CD14-positive monocyte (primary cell): ENCODE measurements around the gene COMT. TPM values are rescaled to one million over a fixed set of nuclear protein-coding genes. Genes with fewer than 3 reads are reported as not detected.
A peak's percentile ranks its signal among the peaks of the same experiment; 100 is the strongest.

ENCODE experiments used
- DNase-seq, 3 donors: peaks; one replicate each; pipeline ENCODE4 v3.0.0-alpha.2; 2011 to 2022
- H2AFZ ChIP-seq: 2 replicates; pipeline ENCODE4 v1.6.0; 2012; ENCODE audit warnings: mild to moderate bottlenecking, low read depth, low read length, inconsistent platforms; ENCODE audit not compliant: insufficient read depth, poor library complexity, severe bottlenecking
- H3K27ac ChIP-seq, 2 donors: 1 replicate in 1 of 2; 2 replicates in 1 of 2; pipeline ENCODE4 v1.5.1; 2012 to 2013; ENCODE audit warnings: low read length in 2 of 2, control low read depth in 1 of 2, inconsistent platforms in 1 of 2, low read depth in 1 of 2, mild to moderate bottlenecking in 1 of 2
- H3K27me3 ChIP-seq, 2 donors: one replicate each; pipeline versions ENCODE4 v1.6.0 to v1.6.1; 2011 to 2013; ENCODE audit warnings: low read length in 2 of 2; ENCODE audit not compliant: control insufficient read depth in 2 of 2, insufficient read depth in 2 of 2
- H3K36me3 ChIP-seq, 2 donors: replicated peaks in 1 of 2; 1 replicate in 1 of 2; 2 replicates in 1 of 2; pipeline versions ENCODE4 v1.5.1 to v1.6.1; 2012 to 2013; ENCODE audit warnings: low read length in 2 of 2, control low read depth in 1 of 2, inconsistent platforms in 1 of 2, mild to moderate bottlenecking in 1 of 2; ENCODE audit not compliant: insufficient read depth in 2 of 2, control insufficient read depth in 1 of 2
- H3K4me1 ChIP-seq, 2 donors: 1 replicate in 1 of 2; 2 replicates in 1 of 2; pipeline versions ENCODE4 v1.5.1 to v1.6.1; 2012 to 2013; ENCODE audit warnings: low read length in 2 of 2, control low read depth in 1 of 2, inconsistent platforms in 1 of 2, mild to moderate bottlenecking in 1 of 2, moderate library complexity in 1 of 2; ENCODE audit not compliant: insufficient read depth in 2 of 2, control insufficient read depth in 1 of 2
- H3K4me2 ChIP-seq: replicated peaks from 2 replicates; pipeline ENCODE3; 2012; ENCODE audit warnings: low read length, moderate library complexity, mild to moderate bottlenecking; ENCODE audit not compliant: poor library complexity, severe bottlenecking; ENCODE audit errors: extremely low read depth
- H3K4me3 ChIP-seq, 3 experiments: fragments of 200-600 bp in 1 of 3; sonication (generic) in 1 of 3; replicated peaks in 1 of 3; 1 replicate in 2 of 3; 2 replicates in 1 of 3; pipeline ENCODE4 v1.5.1; 2011 to 2013; ENCODE audit warnings: low read length in 3 of 3, mild to moderate bottlenecking in 3 of 3, control low read depth in 2 of 3, low read depth in 2 of 3, inconsistent platforms in 1 of 3, moderate library complexity in 1 of 3
- H3K79me2 ChIP-seq: 2 replicates; pipeline ENCODE4 v1.6.0; 2012; ENCODE audit warnings: mild to moderate bottlenecking, control low read depth, inconsistent platforms, low read length, moderate library complexity; ENCODE audit not compliant: insufficient read depth
- H3K9ac ChIP-seq: 2 replicates; pipeline ENCODE4 v1.6.0; 2017; ENCODE audit warnings: low read length, mild to moderate bottlenecking; ENCODE audit not compliant: insufficient read depth, poor library complexity, severe bottlenecking
- H3K9me3 ChIP-seq, 2 donors: replicated peaks in 1 of 2; 1 replicate in 1 of 2; 2 replicates in 1 of 2; pipeline versions ENCODE4 v1.5.1 to v1.6.1; 2012 to 2013; ENCODE audit warnings: low read length in 2 of 2, control low read depth in 1 of 2; ENCODE audit not compliant: control insufficient read depth in 1 of 2, insufficient read depth in 1 of 2
- H4K20me1 ChIP-seq: 2 replicates; pipeline ENCODE4 v1.6.0; 2012; ENCODE audit warnings: mild to moderate bottlenecking, low read length, control low read depth, moderate library complexity; ENCODE audit not compliant: insufficient read depth
- H3K27ac Mint-ChIP-seq, 7 donors: one replicate each; pipeline ENCODE4 v1.8.0; 2020; ENCODE audit warnings: mild to moderate bottlenecking in 7 of 7, mixed read lengths in 7 of 7, moderate library complexity in 6 of 7, inconsistent platforms in 2 of 7
- H3K27me3 Mint-ChIP-seq, 3 donors: one replicate each; pipeline ENCODE4 v1.8.0; 2021 to 2022; ENCODE audit warnings: low read depth in 3 of 3, mild to moderate bottlenecking in 3 of 3, mixed read lengths in 3 of 3, moderate library complexity in 3 of 3, inconsistent platforms in 1 of 3
- H3K36me3 Mint-ChIP-seq, 2 donors: one replicate each; pipeline ENCODE4 v1.8.0; 2020; ENCODE audit warnings: mixed read lengths in 2 of 2, inconsistent platforms in 1 of 2, mild to moderate bottlenecking in 1 of 2
- H3K4me1 Mint-ChIP-seq: one replicate; pipeline ENCODE4 v1.8.0; 2020; ENCODE audit warnings: mild to moderate bottlenecking, mixed read lengths
- H3K4me3 Mint-ChIP-seq, 2 donors: one replicate each; pipeline ENCODE4 v1.8.0; 2020; ENCODE audit warnings: mild to moderate bottlenecking in 2 of 2, mixed read lengths in 2 of 2, moderate library complexity in 1 of 2
- H3K9me3 Mint-ChIP-seq, 7 donors: one replicate each; pipeline ENCODE4 v1.8.0; 2020 to 2022; ENCODE audit warnings: mixed read lengths in 7 of 7, mild to moderate bottlenecking in 6 of 7, moderate library complexity in 6 of 7, inconsistent platforms in 2 of 7
- WGBS: methylation state at CpG from one replicate; pipeline ENCODE4 v1.1.5; 2013; ENCODE audit warnings: missing lambda C conversion rate; ENCODE audit not compliant: insufficient coverage; 5-methylcytosine and 5-hydroxymethylcytosine counted together
- intact Hi-C, 2 donors: fragments of 100-400 bp; cut with micrococcal nuclease; formaldehyde crosslinking; loops; one replicate each; pipeline versions ENCODE4 v1.15.0 to v1.15.1; 2023
- polyA plus RNA-seq, 3 donors: library from polyadenylated mRNA; depleted of rRNA in 1 of 3; unstranded in 2 of 3; stranded (reverse) in 1 of 3; fragments of 300-500 nt in 2 of 3; fragments of >200 nt in 1 of 3; fragmentation: Illumina TruSeq in 2 of 3; gene quantifications; 1 replicate in 2 of 3; 2 replicates in 1 of 3; pipeline ENCODE4 v1.2.3, GENCODE V29; 2012 to 2021
- TF ChIP-seq, protein P1 (sequence below): fragments of 200-600 bp; IDR thresholded peaks from one replicate; pipeline ENCODE4 v1.8.0; 2022; ENCODE audit warnings: antibody characterized with exemption, mild to moderate bottlenecking

COMT gene
- polyA plus RNA-seq, 3 donors = 314 to 400 (median 329) TPM

DNA sequence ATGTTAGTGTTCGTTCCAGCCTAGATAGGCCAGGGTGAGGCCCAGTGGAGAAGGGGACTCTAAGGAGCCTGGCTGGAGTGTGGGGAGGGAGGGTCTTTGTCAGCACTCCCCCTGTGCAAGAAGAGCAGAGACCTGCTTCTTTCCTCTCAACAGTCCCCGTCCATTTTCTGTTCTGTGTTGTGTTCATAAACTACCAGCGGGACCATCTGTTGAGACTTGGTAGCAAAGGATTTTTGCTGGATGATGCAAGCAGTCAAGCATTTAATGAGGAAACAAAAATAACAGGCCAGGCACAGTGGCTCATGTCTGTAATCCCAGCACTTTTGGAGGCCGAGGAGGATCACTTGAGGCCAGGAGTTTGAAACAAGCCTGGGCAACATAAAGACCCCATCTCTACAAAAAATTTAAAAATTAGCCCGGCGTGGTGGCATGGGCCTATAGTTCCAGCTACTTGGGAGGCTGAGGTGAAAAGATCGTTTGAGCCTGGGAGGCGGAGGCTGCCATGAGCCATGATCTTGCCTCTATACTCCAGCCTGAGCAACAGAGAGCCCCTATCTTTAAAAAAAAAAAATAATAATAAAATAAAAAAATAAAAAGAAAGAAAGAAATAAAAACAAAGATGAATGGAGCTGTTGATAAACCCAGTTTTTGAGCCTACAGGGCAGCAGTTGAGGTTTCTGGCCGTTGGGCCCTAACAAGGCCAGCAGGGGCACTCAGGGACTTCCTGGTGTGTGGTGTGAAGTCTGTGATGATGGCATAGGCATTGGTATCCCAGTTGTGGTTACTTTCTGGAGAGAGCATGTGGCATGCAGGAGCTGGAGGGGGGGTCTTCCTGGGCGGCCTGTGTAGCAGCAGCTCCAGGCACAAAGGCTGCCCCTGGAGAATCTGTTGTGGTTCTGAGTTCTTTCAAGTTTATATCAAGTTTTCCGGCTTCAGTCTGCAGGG is 1.8 kb downstream of the COMT start:
- H3K36me3 Mint-ChIP-seq = peaks cover 6 to 13% of the 10 kb centered on the region in 2 donors
- H3K4me1 Mint-ChIP-seq = peaks cover 65% of the 10 kb centered on the region
- H3K27ac Mint-ChIP-seq = peak overlapping the region; percentile 90 to 96 (median 93)
- no peaks in the 10 kb centered on the region for H3K27me3 ChIP-seq
- peaks cover 0 to under 1% of the 10 kb centered on the region in 2 donors for H3K36me3 ChIP-seq
- H2AFZ ChIP-seq = peak overlapping the region; percentile 96
- intact Hi-C loops = no loop called here
- H3K4me1 ChIP-seq = peaks cover 54 to 66% of the 10 kb centered on the region in 2 donors
- no peaks in the 10 kb centered on the region for H3K9me3 Mint-ChIP-seq
- WGBS = 31% methylated on average over 3 of the region's 11 CpGs
- peak overlapping the region; percentile 78 to 94 for H3K27ac ChIP-seq
- peak overlapping the region; percentile 73 to 96 (median 81) for H3K4me3 ChIP-seq
- TF ChIP-seq, protein P1, sequence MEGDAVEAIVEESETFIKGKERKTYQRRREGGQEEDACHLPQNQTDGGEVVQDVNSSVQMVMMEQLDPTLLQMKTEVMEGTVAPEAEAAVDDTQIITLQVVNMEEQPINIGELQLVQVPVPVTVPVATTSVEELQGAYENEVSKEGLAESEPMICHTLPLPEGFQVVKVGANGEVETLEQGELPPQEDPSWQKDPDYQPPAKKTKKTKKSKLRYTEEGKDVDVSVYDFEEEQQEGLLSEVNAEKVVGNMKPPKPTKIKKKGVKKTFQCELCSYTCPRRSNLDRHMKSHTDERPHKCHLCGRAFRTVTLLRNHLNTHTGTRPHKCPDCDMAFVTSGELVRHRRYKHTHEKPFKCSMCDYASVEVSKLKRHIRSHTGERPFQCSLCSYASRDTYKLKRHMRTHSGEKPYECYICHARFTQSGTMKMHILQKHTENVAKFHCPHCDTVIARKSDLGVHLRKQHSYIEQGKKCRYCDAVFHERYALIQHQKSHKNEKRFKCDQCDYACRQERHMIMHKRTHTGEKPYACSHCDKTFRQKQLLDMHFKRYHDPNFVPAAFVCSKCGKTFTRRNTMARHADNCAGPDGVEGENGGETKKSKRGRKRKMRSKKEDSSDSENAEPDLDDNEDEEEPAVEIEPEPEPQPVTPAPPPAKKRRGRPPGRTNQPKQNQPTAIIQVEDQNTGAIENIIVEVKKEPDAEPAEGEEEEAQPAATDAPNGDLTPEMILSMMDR = peak; percentile 13
- H3K9ac ChIP-seq = peak overlapping the region; percentile 97
- peak overlapping the region; percentile 98 for H3K4me2 ChIP-seq
- peak in 2 of 3 donors; percentile 30 to 40 for DNase-seq
- H3K79me2 ChIP-seq = peaks cover 83% of the 10 kb centered on the region
- H4K20me1 ChIP-seq = peaks cover 9% of the 10 kb centered on the region
- H3K9me3 ChIP-seq = no peaks in the 10 kb centered on the region
- peak overlapping the region; percentile 94 to 96 for H3K4me3 Mint-ChIP-seq
- peaks cover 0 to 3% (median 0%) of the 10 kb centered on the region in 3 donors for H3K27me3 Mint-ChIP-seq

DNA sequence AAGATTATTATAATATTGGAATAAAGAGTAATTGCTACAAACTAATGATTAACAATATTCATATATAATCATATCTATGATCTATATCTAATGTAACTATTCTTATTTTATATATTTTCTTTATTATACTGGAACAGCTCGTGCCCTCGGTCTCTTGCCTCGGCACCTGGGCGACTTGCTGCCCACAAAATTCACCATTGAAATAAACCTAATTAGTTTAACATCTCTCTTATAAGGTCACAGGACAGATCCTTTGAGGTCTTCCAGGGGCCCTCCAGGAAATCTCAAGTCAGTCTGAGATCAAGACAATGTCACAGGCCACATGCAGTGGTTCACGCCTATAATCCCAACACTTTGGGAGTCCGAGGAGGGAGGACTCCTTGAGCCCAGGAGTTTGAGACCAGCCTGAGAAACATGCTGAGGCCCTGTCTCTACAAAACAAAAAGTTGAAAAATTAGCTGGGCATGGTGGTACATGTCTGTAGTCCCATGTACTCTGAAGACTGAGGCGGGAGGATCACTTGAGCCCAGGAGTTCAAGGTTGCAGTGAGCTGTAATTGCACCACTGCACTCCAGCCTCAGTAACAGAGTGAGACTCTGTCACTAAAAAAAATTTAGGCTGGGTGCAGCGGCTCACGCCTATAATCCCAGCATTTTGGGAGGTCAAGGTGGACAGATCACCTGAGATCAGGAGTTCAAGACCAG is 6.6 kb downstream of the COMT start:
- H3K4me3 ChIP-seq = no peak overlapping the region
- DNase-seq = no peak
- H3K36me3 Mint-ChIP-seq = peaks cover 23 to 41% of the 10 kb centered on the region in 2 donors
- WGBS = 90% methylated on average over 8 of the region's 9 CpGs
- H2AFZ ChIP-seq = no peak overlapping the region
- no peaks in the 10 kb centered on the region for H3K9me3 ChIP-seq
- intact Hi-C loops = no loop called here
- TF ChIP-seq, protein P1 = peak; percentile 70
- peaks cover 0 to 3% (median 0%) of the 10 kb centered on the region in 3 donors for H3K27me3 Mint-ChIP-seq
- H3K4me3 Mint-ChIP-seq = no peak overlapping the region
- H3K4me2 ChIP-seq = no peak overlapping the region
- H3K4me1 Mint-ChIP-seq = peaks cover 25% of the 10 kb centered on the region
- H3K36me3 ChIP-seq = peaks cover 19 to 27% of the 10 kb centered on the region in 2 donors
- H3K27ac Mint-ChIP-seq = peak overlapping the region in 4 of 7 donors; percentile 54 to 63 (median 60)
- peaks cover 70% of the 10 kb centered on the region for H3K79me2 ChIP-seq
- H3K9me3 Mint-ChIP-seq = no peaks in the 10 kb centered on the region
- no peak overlapping the region for H3K9ac ChIP-seq
- peaks cover 50% of the 10 kb centered on the region for H4K20me1 ChIP-seq
- peak overlapping the region in 1 of 2 donors; percentile 8 for H3K27ac ChIP-seq
- no peaks in the 10 kb centered on the region for H3K27me3 ChIP-seq
- H3K4me1 ChIP-seq = peaks cover 22 to 23% of the 10 kb centered on the region in 2 donors
